ENCODE results near the gene LLGL2.
"Not testable (repeated sequence)": the region's sequence is repeated elsewhere in the genome, so short reads cannot be mapped to it uniquely, and the experiment has no call there.

LLGL2 gene

GRCh38 chr17:75590849-75591721 lies 65.6 kb downstream of the LLGL2 start:
- DNase-seq (ENCODE audit: low spot score) = no peak

GRCh38 chr17:75591722-75592302 lies 66.3 kb downstream of the LLGL2 start:
- DNase-seq (ENCODE audit: low spot score) = no peak

- no peak for DNase-seq (ENCODE audit: low spot score)
Measured at GRCh38 chr17:75592348-75593020, 67.0 kb downstream of the LLGL2 start.

GRCh38 chr17:75593430-75593829 lies 67.9 kb downstream of the LLGL2 start:
- DNase-seq (ENCODE audit: low spot score) = not testable (repeated sequence)

GRCh38 chr17:75594499-75595283 lies 69.2 kb downstream of the LLGL2 start:
- DNase-seq (ENCODE audit: low spot score) = no peak

GRCh38 chr17:75595284-75595919 lies 69.9 kb downstream of the LLGL2 start:
- no peak for DNase-seq (ENCODE audit: low spot score)

- no peak for DNase-seq (ENCODE audit: low spot score)
Measured at GRCh38 chr17:75595920-75596313, 70.4 kb downstream of the LLGL2 start.

- DNase-seq (ENCODE audit: low spot score) = no peak
Measured at GRCh38 chr17:75596320-75597087, 71.0 kb downstream of the LLGL2 start.

- DNase-seq (ENCODE audit: low spot score) = no peak
Measured at GRCh38 chr17:75601057-75601987, 75.8 kb downstream of the LLGL2 start.

GRCh38 chr17:75602644-75603043 lies 77.1 kb downstream of the LLGL2 start:
- DNase-seq (ENCODE audit: low spot score) = no peak

- no peak for DNase-seq (ENCODE audit: low spot score)
Measured at GRCh38 chr17:75603123-75603522, 77.6 kb downstream of the LLGL2 start.

- no peak for DNase-seq (ENCODE audit: low spot score)
Measured at GRCh38 chr17:75604034-75604695, 78.7 kb downstream of the LLGL2 start.

GRCh38 chr17:75605790-75606189 lies 80.3 kb downstream of the LLGL2 start:
- DNase-seq (ENCODE audit: low spot score) = no peak

GRCh38 chr17:75607086-75607485 lies 81.6 kb downstream of the LLGL2 start:
- no peak for DNase-seq (ENCODE audit: low spot score)

- no peak for DNase-seq (ENCODE audit: low spot score)
Measured at GRCh38 chr17:75610103-75610984, 84.8 kb downstream of the LLGL2 start.

GRCh38 chr17:75611851-75612429 lies 86.4 kb downstream of the LLGL2 start:
- DNase-seq (ENCODE audit: low spot score) = no peak

GRCh38 chr17:75612906-75613626 lies 87.6 kb downstream of the LLGL2 start:
- no peak for DNase-seq (ENCODE audit: low spot score)

All from hepatic stellate cell (primary cell).